ENCODE measurements around the gene C2CD5. TPM values are rescaled to one million over a fixed set of nuclear protein-coding genes. Genes with fewer than 3 reads are reported as not detected.

Gene C2CD5
- total RNA-seq, 1 donor from 2014 or later: 6.6 TPM

DNA sequence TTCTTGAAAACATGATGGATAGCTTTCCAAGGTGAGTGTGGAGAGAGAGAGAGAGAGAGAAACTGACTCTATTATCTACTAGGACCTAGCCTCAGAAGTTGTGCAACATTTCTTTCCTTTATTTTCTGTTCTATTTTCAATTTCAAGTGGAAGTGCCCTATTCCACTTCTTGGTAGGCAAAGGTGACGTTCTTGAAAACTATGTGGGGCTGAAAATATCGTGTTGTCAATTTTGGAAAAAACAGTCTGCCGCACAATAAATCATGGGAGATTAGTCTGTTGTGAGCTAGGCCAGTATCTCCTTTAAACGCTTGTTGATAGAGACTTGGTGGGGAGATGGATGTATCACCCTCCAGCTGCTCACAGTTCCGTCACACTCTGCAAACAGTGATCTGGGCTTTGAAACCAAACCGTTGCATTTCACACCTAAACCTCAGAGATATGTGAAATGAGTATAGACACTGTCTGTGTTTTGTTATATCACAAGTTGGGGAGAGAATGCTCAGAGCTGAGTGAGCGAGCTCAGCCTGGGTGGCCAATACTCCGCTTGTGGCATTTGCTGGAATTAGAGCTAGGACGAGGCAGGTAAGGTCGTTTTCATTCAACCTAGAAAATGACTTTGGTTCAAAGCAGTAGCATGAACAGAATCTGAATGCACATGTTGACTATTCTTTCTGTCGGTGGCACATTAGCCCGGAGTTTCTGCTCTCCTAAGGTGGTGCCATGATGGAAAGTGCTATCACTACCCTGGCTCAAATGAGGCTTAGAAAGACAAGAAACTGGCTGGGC, 134.8 kb downstream of the C2CD5 start:
- H3K4me3 ChIP-seq (ENCODE audit: low read depth, low read length): no peak overlapping the region
- H3K36me3 ChIP-seq (ENCODE audit: control insufficient read depth, insufficient read depth, low read length): no peaks in the 10 kb centered on the region
- TF ChIP-seq CTCF (IDR thresholded peaks at IDR 0.05; ENCODE audit: insufficient read depth, low read length, severe bottlenecking): no peak
- DNase-seq (ENCODE audit: low read depth): no peak
- no peak for FAIRE-seq
- no peaks in the 10 kb centered on the region for H3K27me3 ChIP-seq (ENCODE audit: control insufficient read depth, insufficient read depth, low read length)

GRCh38 chr12:22408610-22409376, 135.5 kb downstream of the C2CD5 start:
- no peak for TF ChIP-seq CTCF (IDR thresholded peaks at IDR 0.05; ENCODE audit: insufficient read depth, low read length, severe bottlenecking)
- H3K36me3 ChIP-seq (ENCODE audit: control insufficient read depth, insufficient read depth, low read length): no peaks in the 10 kb centered on the region
- DNase-seq (ENCODE audit: low read depth): no peak
- FAIRE-seq: no peak
- no peaks in the 10 kb centered on the region for H3K27me3 ChIP-seq (ENCODE audit: control insufficient read depth, insufficient read depth, low read length)
- H3K4me3 ChIP-seq (ENCODE audit: low read depth, low read length): no peak overlapping the region

GRCh38 chr12:22407397-22407796, 136.9 kb downstream of the C2CD5 start:
- Histone ChIP-seq H3K27me3 (ENCODE audit: control insufficient read depth, insufficient read depth, low read length) (no peaks in the 10 kb centered on the region), H3K36me3 (ENCODE audit: control insufficient read depth, insufficient read depth, low read length) (no peaks in the 10 kb centered on the region), H3K4me3 (ENCODE audit: low read depth, low read length) (no peak overlapping the region)
- FAIRE-seq (no peak), DNase-seq (ENCODE audit: low read depth) (no peak)
- TF ChIP-seq CTCF (IDR thresholded peaks at IDR 0.05; ENCODE audit: insufficient read depth, low read length, severe bottlenecking): no peak

DNA sequence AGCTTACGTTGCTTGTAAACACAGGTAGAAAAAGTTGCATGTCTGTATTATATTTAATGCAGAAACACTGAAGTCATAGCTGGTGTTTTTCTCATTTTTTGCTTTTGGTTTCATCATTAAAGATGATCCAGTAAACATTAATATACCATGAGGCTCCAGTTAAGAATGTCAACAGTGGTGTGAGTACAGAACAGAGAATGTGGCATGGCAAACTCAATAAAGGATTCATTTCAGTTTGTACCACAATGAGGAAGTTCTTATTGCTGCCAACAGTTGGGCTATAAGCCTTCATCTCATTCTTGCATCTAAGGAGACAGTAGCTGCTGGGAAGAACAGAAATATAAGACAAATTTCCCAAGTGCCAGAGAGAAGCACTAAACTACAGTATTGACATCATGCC, 137.7 kb downstream of the C2CD5 start:
- Histone ChIP-seq H3K36me3 (ENCODE audit: control insufficient read depth, insufficient read depth, low read length) (no peaks in the 10 kb centered on the region), H3K27me3 (ENCODE audit: control insufficient read depth, insufficient read depth, low read length) (no peaks in the 10 kb centered on the region), H3K4me3 (ENCODE audit: low read depth, low read length) (no peak overlapping the region)
- no peak for TF ChIP-seq CTCF (IDR thresholded peaks at IDR 0.05; ENCODE audit: insufficient read depth, low read length, severe bottlenecking)
- peak; percentile 23 for DNase-seq (ENCODE audit: low read depth)
- FAIRE-seq: no peak

GRCh38 chr12:22399464-22400180, 144.7 kb downstream of the C2CD5 start:
- Histone ChIP-seq H3K27me3 (ENCODE audit: control insufficient read depth, insufficient read depth, low read length) (no peaks in the 10 kb centered on the region), H3K36me3 (ENCODE audit: control insufficient read depth, insufficient read depth, low read length) (no peaks in the 10 kb centered on the region), H3K4me3 (ENCODE audit: low read depth, low read length) (no peak overlapping the region)
- FAIRE-seq (no peak), DNase-seq (ENCODE audit: low read depth) (no peak)
- no peak for TF ChIP-seq CTCF (IDR thresholded peaks at IDR 0.05; ENCODE audit: insufficient read depth, low read length, severe bottlenecking)

Other genes starting within 250 kb of the C2CD5 start
- under 0.01 and 0.13 TPM in 2 replicates for gene ST8SIA1, start 209.8 kb downstream of the C2CD5 start, total RNA-seq
- 9.7 and 24.3 TPM in 2 replicates for gene ETNK1, start 80.6 kb upstream of the C2CD5 start, total RNA-seq